Activated CD4-positive, alpha-beta T cell treated with anti-CD3 and anti-CD28 coated beads for 36 hours (primary cell): Measurements from ENCODE around the gene ECM1. TPM values are rescaled to one million over a fixed set of nuclear protein-coding genes. Genes with fewer than 3 reads are reported as not detected.
A peak's percentile ranks its signal among the peaks of the same experiment; 100 is the strongest.

Source experiments
- ATAC-seq: fragments of 200-7000 bp; cut with Tn5 transposase; one replicate; pipeline ENCODE4 v1.10.0; 2021; ENCODE audit warnings: mild to moderate bottlenecking, moderate library complexity
- CTCF ChIA-PET: fragments of 350-600 bp; sonication (Branson Sonifier 250); formaldehyde crosslinking; loops from one replicate; lab custom pipeline; 2021; ENCODE audit warnings: antibody characterized with exemption; lab: Charles Lee
- POLR2A ChIA-PET: fragments of 350-600 bp; sonication (Branson Sonifier 250); formaldehyde crosslinking; loops from one replicate; lab custom pipeline; 2021; ENCODE audit warnings: antibody characterized with exemption, inconsistent platforms; lab: Charles Lee
- DNase-seq: peaks from one replicate; pipeline ENCODE4 v3.0.0-alpha.2; 2020
- H3K27ac Mint-ChIP-seq: one replicate; pipeline ENCODE4 v1.8.0; 2021; ENCODE audit warnings: mixed read lengths
- H3K27me3 Mint-ChIP-seq: one replicate; pipeline ENCODE4 v1.8.0; 2021; ENCODE audit warnings: mixed read lengths
- H3K36me3 Mint-ChIP-seq: one replicate; pipeline ENCODE4 v1.8.0; 2021; ENCODE audit warnings: low read depth, mixed read lengths
- H3K4me1 Mint-ChIP-seq: one replicate; pipeline ENCODE4 v1.8.0; 2021; ENCODE audit warnings: mixed read lengths
- H3K4me3 Mint-ChIP-seq: one replicate; pipeline ENCODE4 v1.8.0; 2021; ENCODE audit warnings: mild to moderate bottlenecking, moderate library complexity, mixed read lengths
- H3K9me3 Mint-ChIP-seq: one replicate; pipeline ENCODE4 v1.8.0; 2021; ENCODE audit warnings: low read depth, mixed read lengths
- intact Hi-C, 2 experiments: fragments of 100-400 bp; cut with DNase I in 1 of 2; cut with micrococcal nuclease in 1 of 2; formaldehyde crosslinking; loops; one replicate each; pipeline versions ENCODE4 v1.14.2 to v1.15.1; 2022 to 2024; cut with DNase I, micrococcal nuclease
- total RNA-seq, 2 experiments: library from RNA; stranded (reverse); gene quantifications; one replicate each; pipeline ENCODE4 v1.2.3, GENCODE V29; 2021

ECM1 gene
- total RNA-seq, 2 experiments from 2014 or later = 0.96 to 1.2 TPM

DNA sequence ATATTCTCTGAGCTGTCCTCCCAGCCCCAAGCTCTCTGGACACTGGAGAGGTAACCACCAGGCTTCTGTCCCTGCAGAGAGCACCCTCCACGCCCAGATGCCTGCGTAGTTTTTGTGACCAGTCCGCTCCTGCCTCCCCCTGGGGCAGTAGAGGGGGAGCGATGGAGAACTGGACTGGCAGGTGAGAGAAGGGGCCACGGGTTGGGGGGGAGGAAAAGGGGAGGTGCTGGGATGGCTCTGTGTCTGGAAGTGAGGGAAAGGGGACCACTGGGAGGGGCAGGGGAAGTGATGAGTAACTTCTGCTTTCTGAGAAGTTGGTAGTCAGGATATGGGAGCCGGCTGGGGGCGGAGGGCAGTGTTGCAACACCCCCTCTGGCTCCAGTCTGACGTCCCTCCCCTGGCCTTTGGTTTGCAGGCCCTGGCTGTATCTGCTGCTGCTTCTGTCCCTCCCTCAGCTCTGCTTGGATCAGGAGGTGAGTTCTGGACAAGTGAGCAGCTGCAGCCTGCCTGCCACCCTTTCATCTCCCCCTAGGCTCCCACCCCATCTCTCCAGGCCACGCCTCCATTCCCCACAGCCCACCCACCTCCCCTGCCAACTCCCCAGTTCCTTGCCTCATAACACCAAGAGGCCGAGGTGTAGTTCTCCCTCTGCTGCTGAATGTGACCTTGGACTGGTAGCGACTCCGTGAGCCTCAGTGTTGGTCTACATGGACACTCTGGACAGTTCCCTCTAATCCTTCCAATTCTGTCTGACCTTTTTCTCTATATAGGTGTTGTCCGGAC lies 44.4 kb downstream of the ECM1 start:
- no peak overlapping the region for H3K4me3 Mint-ChIP-seq
- intact Hi-C loops = loop anchor here in 1 of 2 experiments (5.0 kb wide), 1 partner anchor 90 kb away; no protein-coding TSS in a partner anchor
- no peaks in the 10 kb centered on the region for H3K9me3 Mint-ChIP-seq
- ChIA-PET CTCF (interaction anchor here (2.5 kb wide), 1 partner anchor 9 kb away, joined by 17 read pairs; no protein-coding TSS in a partner anchor), POLR2A (interaction anchor here (0.7 to 0.9 kb wide), 3 partner anchors 10 to 13 kb away, joined by 3 to 7 read pairs (median 4); no protein-coding TSS in a partner anchor)
- H3K36me3 Mint-ChIP-seq = no peaks in the 10 kb centered on the region
- no peak overlapping the region for H3K27ac Mint-ChIP-seq
- peaks cover 31% of the 10 kb centered on the region for H3K4me1 Mint-ChIP-seq
- DNase-seq = peak; percentile 62
- ATAC-seq = peak; percentile 16
- peaks cover 19% of the 10 kb centered on the region for H3K27me3 Mint-ChIP-seq

DNA sequence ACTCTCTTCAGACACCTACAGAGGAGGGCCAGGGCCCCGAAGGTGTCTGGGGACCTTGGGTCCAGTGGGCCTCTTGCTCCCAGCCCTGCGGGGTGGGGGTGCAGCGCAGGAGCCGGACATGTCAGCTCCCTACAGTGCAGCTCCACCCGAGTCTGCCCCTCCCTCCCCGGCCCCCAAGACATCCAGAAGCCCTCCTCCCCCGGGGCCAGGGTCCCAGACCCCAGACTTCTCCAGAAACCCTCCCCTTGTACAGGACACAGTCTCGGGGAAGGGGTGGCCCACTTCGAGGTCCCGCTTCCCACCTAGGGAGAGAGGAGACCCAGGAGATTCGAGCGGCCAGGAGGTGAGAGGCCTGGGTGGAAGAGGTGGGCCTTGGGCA lies 45.0 kb downstream of the ECM1 start:
- Mint-ChIP-seq H3K36me3 (no peaks in the 10 kb centered on the region), H3K9me3 (no peaks in the 10 kb centered on the region), H3K27ac (no peak overlapping the region), H3K4me1 (peaks cover 31% of the 10 kb centered on the region), H3K27me3 (peaks cover 19% of the 10 kb centered on the region), H3K4me3 (no peak overlapping the region)
- CTCF ChIA-PET = no interaction called here
- intact Hi-C loops = loop anchor here in 1 of 2 experiments (5.0 kb wide), 1 partner anchor 91 kb away; no protein-coding TSS in a partner anchor
- ATAC-seq (no peak), DNase-seq (no peak)
- POLR2A ChIA-PET = no interaction called here

DNA sequence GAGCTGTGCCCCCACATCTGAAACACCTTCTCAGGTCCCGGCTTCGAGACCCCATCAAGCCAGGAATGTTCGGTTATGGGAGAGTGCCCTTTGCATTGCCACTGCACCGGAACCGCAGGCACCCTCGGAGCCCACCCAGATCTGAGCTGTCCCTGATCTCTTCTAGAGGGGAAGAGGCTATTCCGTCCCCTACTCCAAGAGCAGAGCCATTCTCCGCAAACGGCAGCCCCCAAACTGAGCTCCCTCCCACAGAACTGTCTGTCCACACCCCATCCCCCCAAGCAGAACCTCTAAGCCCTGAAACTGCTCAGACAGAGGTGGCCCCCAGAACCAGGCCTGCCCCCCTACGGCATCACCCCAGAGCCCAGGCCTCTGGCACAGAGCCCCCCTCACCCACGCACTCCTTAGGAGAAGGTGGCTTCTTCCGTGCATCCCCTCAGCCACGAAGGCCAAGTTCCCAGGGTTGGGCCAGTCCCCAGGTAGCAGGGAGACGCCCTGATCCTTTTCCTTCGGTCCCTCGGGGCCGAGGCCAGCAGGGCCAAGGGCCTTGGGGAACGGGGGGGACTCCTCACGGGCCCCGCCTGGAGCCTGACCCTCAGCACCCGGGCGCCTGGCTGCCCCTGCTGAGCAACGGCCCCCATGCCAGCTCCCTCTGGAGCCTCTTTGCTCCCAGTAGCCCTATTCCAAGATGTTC lies 45.6 kb downstream of the ECM1 start:
- Mint-ChIP-seq H3K9me3 (no peaks in the 10 kb centered on the region), H3K36me3 (no peaks in the 10 kb centered on the region), H3K4me3 (no peak overlapping the region), H3K27me3 (peaks cover 16% of the 10 kb centered on the region), H3K4me1 (peaks cover 28% of the 10 kb centered on the region), H3K27ac (no peak overlapping the region)
- ChIA-PET POLR2A (no interaction called here), CTCF (interaction anchor here (0.6 to 0.7 kb wide), 2 partner anchors 11 to 120 kb away, joined by 4 to 5 read pairs; no protein-coding TSS in a partner anchor)
- ATAC-seq (no peak), DNase-seq (no peak)
- intact Hi-C loops = loop anchor here in 1 of 2 experiments (5.0 kb wide), 1 partner anchor 91 kb away; no protein-coding TSS in a partner anchor

DNA sequence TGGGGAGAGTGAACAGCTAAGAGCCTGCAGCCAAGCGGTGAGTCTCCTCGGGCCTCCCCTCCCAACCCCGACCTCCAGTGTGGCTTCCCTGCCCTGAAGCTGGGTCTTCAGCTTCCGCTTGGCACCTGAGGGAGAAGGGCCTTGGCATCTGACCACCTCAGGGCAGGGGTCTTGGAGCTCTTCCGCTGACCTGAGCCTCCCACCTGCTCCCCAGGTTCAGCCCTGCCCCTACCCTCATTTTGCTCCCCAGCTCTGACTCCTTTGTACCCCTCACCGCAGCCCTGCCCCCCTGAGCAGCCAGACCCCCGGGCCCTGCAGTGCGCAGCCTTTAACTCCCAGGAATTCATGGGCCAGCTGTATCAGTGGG lies 46.2 kb downstream of the ECM1 start:
- no peak for DNase-seq
- ChIA-PET POLR2A (no interaction called here), CTCF (interaction anchor here (0.6 kb wide), 1 partner anchor 61 kb away, joined by 3 read pairs; no protein-coding TSS in a partner anchor)
- Mint-ChIP-seq H3K4me3 (no peak overlapping the region), H3K4me1 (peaks cover 28% of the 10 kb centered on the region), H3K27me3 (peaks cover 15% of the 10 kb centered on the region), H3K36me3 (no peaks in the 10 kb centered on the region), H3K9me3 (no peaks in the 10 kb centered on the region), H3K27ac (no peak overlapping the region)
- intact Hi-C loops = loop anchor here in 1 of 2 experiments (5.0 kb wide), 1 partner anchor 92 kb away; no protein-coding TSS in a partner anchor
- ATAC-seq = no peak

DNA sequence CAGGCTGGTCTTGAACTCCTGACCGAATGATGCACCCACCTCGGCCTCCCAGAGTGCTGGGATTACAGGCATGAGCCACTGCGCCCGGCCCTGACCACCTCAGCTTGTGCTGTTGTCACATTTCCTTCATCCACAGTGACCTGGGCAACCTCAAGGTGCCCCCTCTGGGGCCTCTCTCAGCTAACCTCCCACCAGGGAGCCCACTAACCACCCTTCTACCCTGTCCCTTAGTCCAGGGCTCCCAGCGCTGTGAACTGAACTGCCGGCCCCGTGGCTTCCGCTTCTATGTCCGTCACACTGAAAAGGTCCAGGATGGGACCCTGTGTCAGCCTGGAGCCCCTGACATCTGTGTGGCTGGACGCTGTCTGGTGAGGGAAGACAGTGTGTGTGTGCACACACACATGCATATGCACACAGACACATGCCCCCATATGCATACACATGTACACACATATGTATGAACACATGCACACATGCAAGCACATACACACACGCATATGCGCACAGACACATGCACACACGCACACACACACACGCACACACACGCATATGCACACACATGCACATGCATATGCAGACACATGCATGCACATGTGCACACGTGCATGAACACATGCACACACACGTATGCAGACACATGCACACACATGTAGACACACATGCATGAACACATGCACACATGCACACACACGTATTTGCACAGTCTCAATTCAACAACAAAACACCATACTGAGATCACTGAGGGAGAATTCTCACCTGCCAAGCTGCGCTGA lies 47.5 kb downstream of the ECM1 start:
- intact Hi-C loops = no loop called here
- POLR2A ChIA-PET = interaction anchor here (0.5 kb wide), 1 partner anchor 20 kb away, joined by 6 read pairs; no protein-coding TSS in a partner anchor
- Mint-ChIP-seq H3K36me3 (no peaks in the 10 kb centered on the region), H3K27me3 (peaks cover 10% of the 10 kb centered on the region), H3K27ac (peak overlapping the region; percentile 40), H3K4me1 (peaks cover 29% of the 10 kb centered on the region), H3K9me3 (no peaks in the 10 kb centered on the region), H3K4me3 (no peak overlapping the region)
- CTCF ChIA-PET = no interaction called here
- no peak for ATAC-seq
- DNase-seq = no peak

DNA sequence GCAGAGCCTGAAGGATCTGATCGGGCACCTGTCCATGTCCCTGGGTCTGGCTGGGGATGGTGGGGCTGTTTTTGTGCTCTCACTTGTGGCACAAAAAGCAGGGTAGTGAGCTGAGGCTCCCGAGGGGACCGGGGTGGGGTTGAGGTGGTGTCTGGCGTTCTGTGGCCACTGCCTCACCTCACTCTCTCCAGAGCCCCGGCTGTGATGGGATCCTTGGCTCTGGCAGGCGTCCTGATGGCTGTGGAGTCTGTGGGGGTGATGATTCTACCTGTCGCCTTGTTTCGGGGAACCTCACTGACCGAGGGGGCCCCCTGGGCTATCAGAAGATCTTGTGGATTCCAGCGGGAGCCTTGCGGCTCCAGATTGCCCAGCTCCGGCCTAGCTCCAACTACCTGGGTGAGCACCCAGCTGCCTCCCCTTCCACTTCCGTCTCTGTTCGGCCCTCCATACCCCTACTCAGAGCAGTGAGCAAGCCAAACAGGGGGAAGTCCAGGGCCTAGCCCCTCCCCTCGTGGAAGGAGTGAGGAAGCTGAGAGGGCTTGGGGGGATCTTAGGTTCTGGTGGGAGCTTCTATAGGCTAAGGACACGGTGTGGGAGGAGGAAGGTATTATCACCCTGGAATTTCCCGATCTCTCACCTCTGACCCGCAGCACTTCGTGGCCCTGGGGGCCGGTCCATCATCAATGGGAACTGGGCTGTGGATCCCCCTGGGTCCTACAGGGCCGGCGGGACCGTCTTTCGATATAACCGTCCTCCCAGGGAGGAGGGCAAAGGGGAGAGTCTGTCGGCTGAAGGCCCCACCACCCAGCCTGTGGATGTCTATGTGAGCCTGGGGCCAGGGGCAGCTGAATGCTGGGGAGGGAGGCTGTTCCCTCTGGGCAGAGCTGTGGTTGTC lies 48.3 kb downstream of the ECM1 start:
- peaks cover 27% of the 10 kb centered on the region for H3K4me1 Mint-ChIP-seq
- ATAC-seq = no peak
- ChIA-PET CTCF (no interaction called here), POLR2A (interaction anchor here (0.5 kb wide), 1 partner anchor 19 kb away, joined by 6 read pairs; no protein-coding TSS in a partner anchor)
- intact Hi-C loops = no loop called here
- H3K9me3 Mint-ChIP-seq = no peaks in the 10 kb centered on the region
- H3K4me3 Mint-ChIP-seq = no peak overlapping the region
- no peak overlapping the region for H3K27ac Mint-ChIP-seq
- H3K36me3 Mint-ChIP-seq = no peaks in the 10 kb centered on the region
- no peak for DNase-seq
- H3K27me3 Mint-ChIP-seq = peaks cover 6% of the 10 kb centered on the region

DNA sequence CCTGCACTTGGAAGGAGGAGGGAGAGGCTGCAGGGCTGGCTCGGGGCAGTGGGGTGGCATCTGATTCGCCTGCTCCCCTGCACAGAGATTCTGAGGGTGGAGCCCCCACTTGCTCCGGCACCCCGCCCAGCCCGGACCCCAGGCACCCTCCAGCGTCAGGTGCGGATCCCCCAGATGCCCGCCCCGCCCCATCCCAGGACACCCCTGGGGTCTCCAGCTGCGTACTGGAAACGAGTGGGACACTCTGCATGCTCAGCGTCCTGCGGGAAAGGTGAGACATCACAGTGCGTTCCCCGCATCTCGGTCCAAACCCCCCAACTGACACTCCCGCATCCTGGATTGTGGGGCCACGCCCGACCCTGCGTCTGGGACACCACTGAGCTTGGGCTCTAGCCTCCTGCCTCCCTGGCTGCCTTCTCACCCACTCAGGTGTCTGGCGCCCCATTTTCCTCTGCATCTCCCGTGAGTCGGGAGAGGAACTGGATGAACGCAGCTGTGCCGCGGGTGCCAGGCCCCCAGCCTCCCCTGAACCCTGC lies 49.2 kb downstream of the ECM1 start:
- ChIA-PET CTCF (interaction anchor here (0.7 to 26.4 kb wide), 4 partner anchors 12 to 301 kb away, joined by 3 to 461 read pairs (median 4); partner anchors contain the start of gene ENSA), POLR2A (no interaction called here)
- intact Hi-C loops = no loop called here
- Mint-ChIP-seq H3K27me3 (peaks cover 2% of the 10 kb centered on the region), H3K4me3 (no peak overlapping the region), H3K9me3 (no peaks in the 10 kb centered on the region), H3K36me3 (no peaks in the 10 kb centered on the region), H3K27ac (no peak overlapping the region), H3K4me1 (peaks cover 20% of the 10 kb centered on the region)
- ATAC-seq (no peak), DNase-seq (no peak)

DNA sequence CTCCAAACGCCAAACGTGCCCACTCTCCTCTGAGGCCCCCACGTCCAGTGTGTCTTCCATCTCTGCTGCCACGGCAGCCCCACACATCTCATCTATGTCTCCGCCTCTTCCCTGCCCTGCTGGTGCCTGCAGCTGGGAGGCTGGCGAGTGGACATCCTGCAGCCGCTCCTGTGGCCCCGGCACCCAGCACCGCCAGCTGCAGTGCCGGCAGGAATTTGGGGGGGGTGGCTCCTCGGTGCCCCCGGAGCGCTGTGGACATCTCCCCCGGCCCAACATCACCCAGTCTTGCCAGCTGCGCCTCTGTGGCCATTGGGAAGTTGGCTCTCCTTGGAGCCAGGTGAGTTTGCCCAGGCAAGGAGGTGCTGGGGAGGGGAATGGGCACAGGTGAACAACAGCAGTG lies 49.9 kb downstream of the ECM1 start:
- CTCF ChIA-PET = interaction anchor here (0.8 to 26.4 kb wide), 4 partner anchors 12 to 110 kb away, joined by 3 to 461 read pairs (median 4); partner anchors contain the start of gene ENSA
- DNase-seq = no peak
- POLR2A ChIA-PET = interaction anchor here (1.9 kb wide), 1 partner anchor 10 kb away, joined by 5 read pairs; no protein-coding TSS in a partner anchor
- Mint-ChIP-seq H3K4me3 (no peak overlapping the region), H3K27ac (no peak overlapping the region), H3K4me1 (peaks cover 18% of the 10 kb centered on the region), H3K36me3 (no peaks in the 10 kb centered on the region), H3K27me3 (no peaks in the 10 kb centered on the region), H3K9me3 (no peaks in the 10 kb centered on the region)
- ATAC-seq = no peak
- intact Hi-C loops = no loop called here

DNA sequence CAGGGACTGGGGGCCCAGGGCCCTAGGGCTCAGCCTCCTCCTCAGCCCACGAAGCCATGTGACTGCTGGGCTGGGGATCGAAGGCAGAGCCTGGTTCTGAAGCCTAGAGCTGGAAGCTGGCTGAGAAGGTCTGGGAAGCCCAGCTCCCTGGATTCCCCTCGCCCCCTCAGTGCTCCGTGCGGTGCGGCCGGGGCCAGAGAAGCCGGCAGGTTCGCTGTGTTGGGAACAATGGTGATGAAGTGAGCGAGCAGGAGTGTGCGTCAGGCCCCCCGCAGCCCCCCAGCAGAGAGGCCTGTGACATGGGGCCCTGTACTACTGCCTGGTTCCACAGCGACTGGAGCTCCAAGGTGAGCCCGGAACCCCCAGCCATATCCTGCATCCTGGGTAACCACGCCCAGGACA lies 50.4 kb downstream of the ECM1 start:
- Mint-ChIP-seq H3K4me1 (peaks cover 23% of the 10 kb centered on the region), H3K36me3 (no peaks in the 10 kb centered on the region), H3K27ac (no peak overlapping the region), H3K9me3 (no peaks in the 10 kb centered on the region), H3K4me3 (no peak overlapping the region), H3K27me3 (no peaks in the 10 kb centered on the region)
- ATAC-seq (no peak), DNase-seq (no peak)
- intact Hi-C loops = no loop called here
- POLR2A ChIA-PET = interaction anchor here (1.9 kb wide), 1 partner anchor 9 kb away, joined by 5 read pairs; no protein-coding TSS in a partner anchor
- CTCF ChIA-PET = interaction anchor here (0.8 to 26.4 kb wide), 6 partner anchors 11 to 110 kb away, joined by 3 to 461 read pairs (median 4); partner anchors contain the start of gene ENSA
